ENCODE results near the gene CA7. TPM values are rescaled to one million over a fixed set of nuclear protein-coding genes. Genes with fewer than 3 reads are reported as not detected.

The CA7 gene
- 0.05 to 0.09 TPM (median 0.06 TPM) in 3 of 5 replicates, not detected in the others for total RNA-seq (2022; extraction: Qiagen RNA extraction)

GRCh38 chr16:66844342-66845079 lies at the start of gene CA7:
CA7 (plus strand) TSS chr16:66844414; CDS start chr16:66844488, 74 bp downstream.

GRCh38 chr16:66801320-66802105 lies 42.7 kb upstream of the CA7 start, which contains the start of gene TERB1:
TERB1 (minus strand) TSS chr16:66801584; CDS start chr16:66796798, 4,786 bp downstream.

DNA sequence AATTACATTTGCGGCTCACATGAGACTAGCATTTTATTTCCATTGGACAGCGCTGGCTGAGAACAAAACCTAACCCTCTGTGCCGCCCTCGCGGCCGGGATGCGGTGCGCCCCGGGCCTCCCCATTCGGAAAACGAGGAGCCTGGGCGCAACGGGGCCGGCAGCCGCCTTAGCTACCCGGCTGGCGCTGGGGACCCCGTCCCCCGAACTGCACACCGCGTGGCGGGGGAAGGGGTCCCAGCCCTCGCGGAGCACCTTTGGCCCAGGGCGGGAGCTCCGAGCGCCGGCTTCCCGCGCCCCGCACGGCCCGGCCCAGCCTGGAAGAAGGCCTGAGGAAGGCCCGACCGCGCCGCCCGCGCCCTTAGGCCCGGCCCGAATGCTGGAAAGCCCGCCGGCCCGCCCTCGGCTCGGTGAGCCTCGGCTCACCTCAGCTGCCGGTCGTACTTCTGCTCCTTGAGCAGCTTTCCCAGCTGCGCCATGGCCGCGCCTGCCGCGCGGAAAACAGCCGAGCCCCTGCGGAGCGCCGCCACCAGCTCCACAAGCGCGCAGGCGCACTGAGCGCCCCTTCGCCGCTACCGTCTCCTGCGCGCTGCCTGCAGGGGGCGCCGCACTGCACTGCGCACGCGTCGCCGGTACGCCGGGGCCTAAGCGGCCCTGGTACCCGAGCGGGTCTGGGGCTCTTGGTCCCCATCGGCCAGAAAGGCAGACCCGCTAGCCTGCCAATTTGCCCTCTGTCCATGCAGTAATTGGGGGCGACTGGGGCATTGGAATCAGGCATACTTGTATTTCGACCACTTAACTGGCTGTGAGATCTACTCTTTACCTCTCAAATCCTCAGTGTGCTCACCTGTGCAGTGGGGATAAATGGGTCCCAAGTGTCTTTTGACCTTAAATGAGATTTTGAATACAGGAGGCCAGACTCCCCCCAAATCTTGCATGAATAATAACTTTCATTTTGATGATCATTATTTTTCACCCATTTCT lies 13.5 kb upstream of the CA7 start, which contains the start of gene NAE1:
TSS of gene NAE1 (minus strand) at position 555 of the 983 bp plus-strand sequence. CDS start at position 478, 77 bp downstream.

GRCh38 chr16:66880288-66881013 lies 36.2 kb downstream of the CA7 start, which contains the start of gene PDP2:
PDP2 (plus strand) TSS chr16:66880515; CDS start chr16:66884285, 3,770 bp downstream.

Other genes with a start within 250 kb of the CA7 start
- 76.9 to 83.6 TPM (median 82.0 TPM) in 5 replicates for gene CMTM3, start 239.7 kb upstream of the CA7 start, total RNA-seq (2022; extraction: Qiagen RNA extraction)
- 20.9 to 38.7 TPM (median 31.5 TPM) in 5 replicates for gene CMTM4, start 147.7 kb upstream of the CA7 start, total RNA-seq (2022; extraction: Qiagen RNA extraction)
- gene DYNC1LI2, start 92.8 kb upstream of the CA7 start, total RNA-seq (2022; extraction: Qiagen RNA extraction) = 40.4 to 60.5 TPM (median 52.6 TPM) in 5 replicates
- 0.06 to 0.07 TPM in 2 of 5 replicates, not detected in the others for gene TERB1, start 42.8 kb upstream of the CA7 start, total RNA-seq (2022; extraction: Qiagen RNA extraction)
- 61.5 to 68.8 TPM (median 65.1 TPM) in 5 replicates for gene NAE1, start 13.4 kb upstream of the CA7 start, total RNA-seq (2022; extraction: Qiagen RNA extraction)
- 4.3 to 6.1 TPM (median 5.8 TPM) in 5 replicates for gene PDP2, start 36.1 kb downstream of the CA7 start, total RNA-seq (2022; extraction: Qiagen RNA extraction)
- 0.36 to 0.50 TPM (median 0.39 TPM) in 5 replicates for gene CDH16, start 74.5 kb downstream of the CA7 start, total RNA-seq (2022; extraction: Qiagen RNA extraction)
- 7.7 to 19.4 TPM (median 12.3 TPM) in 5 replicates for gene RRAD, start 81.1 kb downstream of the CA7 start, total RNA-seq (2022; extraction: Qiagen RNA extraction)
- 123 to 180 TPM (median 173 TPM) in 5 replicates for gene CIAO2B, start 90.0 kb downstream of the CA7 start, total RNA-seq (2022; extraction: Qiagen RNA extraction)
- gene CES2, start 91.1 kb downstream of the CA7 start, total RNA-seq (2022; extraction: Qiagen RNA extraction) = 27.6 to 32.7 TPM (median 28.9 TPM) in 5 replicates
- 1.8 to 2.3 TPM (median 2.1 TPM) in 5 replicates for gene CES3, start 116.9 kb downstream of the CA7 start, total RNA-seq (2022; extraction: Qiagen RNA extraction)
- gene CES4A, start 144.2 kb downstream of the CA7 start, total RNA-seq (2022; extraction: Qiagen RNA extraction) = 1.6 to 2.1 TPM (median 1.9 TPM) in 5 replicates
- gene CBFB, start 184.7 kb downstream of the CA7 start, total RNA-seq (2022; extraction: Qiagen RNA extraction) = 36.2 to 49.8 TPM (median 46.0 TPM) in 5 replicates

All from A549 treated with CORT108297 at 1 μM for 4 hours (cell line).